HG02759 (cell line): ENCODE measurements around the gene NCF4.
A peak's percentile ranks its signal among the peaks of the same experiment; 100 is the strongest.

Experiments used
- ATAC-seq: cut with Tn5 transposase; IDR thresholded peaks from one replicate; pipeline ENCODE4 v1.9.1; 2021; ENCODE audit warnings: mild to moderate bottlenecking, moderate library complexity; ENCODE audit not compliant: unreplicated experiment

NCF4 gene

DNA sequence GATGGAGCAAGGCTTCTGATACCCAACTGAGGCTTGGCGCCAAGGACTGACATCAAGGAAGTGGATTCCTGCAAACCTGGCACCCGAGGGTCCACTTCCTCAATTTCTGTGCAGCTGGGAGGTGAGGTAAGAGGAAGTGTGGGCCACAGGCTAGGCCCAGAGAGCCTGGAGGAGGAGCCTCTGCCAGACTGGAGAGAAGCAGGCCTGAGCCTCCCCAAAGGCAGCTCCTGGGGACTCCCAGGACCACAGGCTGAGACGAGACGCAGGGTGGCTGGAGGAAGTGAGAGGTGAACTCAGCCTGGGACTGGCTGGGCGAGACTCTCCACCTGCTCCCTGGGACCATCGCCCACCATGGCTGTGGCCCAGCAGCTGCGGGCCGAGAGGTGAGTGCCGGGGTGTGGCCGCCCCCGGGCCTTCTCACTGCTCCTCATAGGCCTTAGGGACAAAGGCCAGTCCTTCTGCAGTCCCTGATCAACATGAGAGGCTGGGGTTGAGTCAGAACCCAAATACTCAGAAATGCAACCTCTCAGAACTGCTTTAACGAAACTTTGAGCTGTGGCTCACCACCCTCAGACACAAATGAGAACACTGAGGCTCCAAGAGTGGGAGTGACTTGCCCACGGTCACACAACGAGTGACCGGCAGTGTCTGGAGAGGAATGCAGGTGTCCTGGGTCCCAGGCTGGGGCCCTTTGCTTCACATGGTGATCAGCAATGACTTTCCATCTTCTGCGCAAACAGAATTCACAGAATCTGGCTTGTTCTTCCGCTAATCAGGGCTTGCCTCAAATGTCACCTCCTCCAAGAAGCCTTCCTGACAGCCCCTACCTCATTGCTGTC is at the start of gene NCF4:
Gene NCF4, plus strand, starts transcription at position 186 of the 839 bp plus-strand sequence. Its CDS starts 166 bp downstream, at position 352.
- peak; percentile 78 for ATAC-seq

- no peak for ATAC-seq
Measured at GRCh38 chr22:36811094-36811800, 49.6 kb upstream of the NCF4 start.

GRCh38 chr22:36814801-36815200 is 46.0 kb upstream of the NCF4 start:
- ATAC-seq, result no peak

DNA sequence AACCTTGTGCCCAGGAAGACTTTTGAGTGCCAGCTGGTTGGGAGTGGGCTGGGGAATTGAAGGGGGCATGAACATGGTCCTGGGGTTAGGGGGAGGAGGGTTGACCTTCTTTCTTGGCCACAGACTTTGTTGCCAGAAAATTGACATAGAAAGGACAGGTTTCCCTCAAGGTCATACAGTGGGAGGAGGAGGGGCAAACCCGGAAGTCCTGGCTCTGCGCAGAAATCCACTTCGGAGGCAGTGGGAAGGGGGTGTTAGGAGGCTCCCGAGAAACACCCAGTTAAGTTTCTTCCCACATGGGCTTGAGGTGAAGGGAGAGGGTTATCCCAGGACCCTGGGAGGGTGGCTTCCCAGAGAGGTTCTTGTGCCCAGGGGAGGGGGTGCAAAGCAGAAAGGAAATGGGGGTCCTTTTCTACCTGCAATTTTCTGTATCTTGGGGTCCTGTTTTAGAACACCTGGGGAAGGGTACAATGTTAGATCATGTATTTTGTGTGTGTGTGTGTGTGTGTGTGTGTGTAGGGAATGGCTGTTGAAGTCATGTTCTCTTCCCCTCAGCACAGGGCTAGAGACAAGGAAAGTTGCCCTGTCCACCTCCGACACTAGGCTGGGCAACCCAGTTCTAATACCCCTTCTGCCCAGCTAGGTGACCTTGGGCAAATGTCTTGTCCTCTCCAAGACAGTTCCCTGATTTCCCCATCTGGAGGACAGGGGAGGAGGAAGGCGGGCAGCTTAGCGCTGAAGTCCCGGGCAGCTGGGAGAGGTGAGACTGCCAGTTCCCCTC is 45.1 kb upstream of the NCF4 start:
- no peak for ATAC-seq

DNA sequence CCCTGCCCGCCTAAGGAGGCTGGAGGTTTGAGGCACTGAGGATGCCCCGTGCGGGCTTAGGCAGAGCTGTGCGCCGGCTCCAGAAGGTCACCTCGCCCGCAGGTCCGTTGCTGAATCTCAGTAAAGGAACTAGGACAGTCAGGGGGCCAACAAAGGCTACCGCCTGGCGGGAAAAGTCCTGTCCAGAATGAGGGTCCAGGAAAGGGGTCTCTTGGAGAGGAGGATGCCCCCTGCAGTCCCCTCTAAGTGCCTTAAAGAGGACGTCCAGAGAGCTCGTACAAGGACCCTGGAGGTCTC is 44.5 kb upstream of the NCF4 start:
- ATAC-seq, result no peak

DNA sequence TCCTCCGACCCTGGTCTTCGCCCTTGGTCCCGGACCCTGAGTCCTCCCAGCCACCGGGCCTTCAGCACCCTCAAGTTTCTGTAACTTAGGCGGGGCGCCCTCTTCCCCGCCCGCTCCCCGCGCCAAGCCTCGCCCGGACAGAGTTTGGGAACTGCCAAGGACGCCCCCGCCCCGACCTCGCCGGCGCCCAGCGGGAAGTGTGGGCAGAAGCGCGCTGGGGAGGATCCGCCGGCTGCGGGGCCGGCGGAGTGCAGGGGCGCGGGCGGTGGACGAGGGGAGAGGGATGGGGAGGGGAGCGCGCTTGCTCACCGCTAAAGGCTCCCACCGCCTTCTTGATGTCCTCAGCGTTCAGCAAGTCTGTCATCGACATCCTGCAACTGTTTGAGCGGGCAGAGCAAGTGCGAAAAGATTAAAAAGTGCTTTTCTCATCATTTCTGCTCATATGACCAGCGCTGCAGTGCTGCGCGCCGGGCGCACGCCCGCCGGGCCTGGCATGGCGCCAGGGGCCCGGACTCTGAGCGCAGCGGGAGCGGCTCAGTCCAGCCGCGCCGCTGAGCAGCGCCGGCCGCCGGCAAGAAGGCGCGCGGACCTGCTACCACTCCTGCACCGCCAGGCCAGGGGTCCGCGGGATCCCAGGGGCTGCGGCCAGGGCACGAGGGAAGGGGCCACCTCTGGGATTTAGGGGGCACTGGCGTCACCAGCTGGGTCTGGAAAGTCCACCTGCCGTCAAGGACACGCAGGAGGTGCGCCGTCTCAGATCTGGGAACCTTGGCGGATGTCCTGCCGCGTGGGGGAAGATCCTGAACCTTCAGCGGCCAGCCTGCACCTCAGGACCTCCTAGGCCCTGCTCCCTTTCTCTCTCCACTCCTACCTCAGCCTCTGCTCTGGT is 43.9 kb upstream of the NCF4 start, which contains the start of gene PVALB:
Gene PVALB, minus strand, starts transcription at position 400 of the 889 bp plus-strand sequence. Its CDS starts 30 bp downstream, at position 370.
- no peak for ATAC-seq

DNA sequence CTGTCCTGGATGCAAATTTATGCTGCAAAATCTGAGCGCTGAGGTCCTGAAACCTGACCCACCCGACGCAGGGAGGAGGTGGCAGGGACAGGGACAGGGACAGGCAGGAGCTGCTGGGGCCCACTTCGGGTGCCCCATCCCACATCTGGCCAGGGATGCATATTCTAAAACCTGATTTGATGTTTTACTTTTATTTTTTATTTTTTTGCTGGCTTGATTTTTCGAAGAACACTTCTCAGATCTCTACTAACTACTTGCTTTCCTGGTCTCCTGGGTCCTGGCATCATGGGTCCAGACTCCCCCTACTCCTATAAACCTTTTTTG is 43.3 kb upstream of the NCF4 start:
- no peak for ATAC-seq

GRCh38 chr22:36818010-36818642 is 42.7 kb upstream of the NCF4 start:
- no peak for ATAC-seq

DNA sequence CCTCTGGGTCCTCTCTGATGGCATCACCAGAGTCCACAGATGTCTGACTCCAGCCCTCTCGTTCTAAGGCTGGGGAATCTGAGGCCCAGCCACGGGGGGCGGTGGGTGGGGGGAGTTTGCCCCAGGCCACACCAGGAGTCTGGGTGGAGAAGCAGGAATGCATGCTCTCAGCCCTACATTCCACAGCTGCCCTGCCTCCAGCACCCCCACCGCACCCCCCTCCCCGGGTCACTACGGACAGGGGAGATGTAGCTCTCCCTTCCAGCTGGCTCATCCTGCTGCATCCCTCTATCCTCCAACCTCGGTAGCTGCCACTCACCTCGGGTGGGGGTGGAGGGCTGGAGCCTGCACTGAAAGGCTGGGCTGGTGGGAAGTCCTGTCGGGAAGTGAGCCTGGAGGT is 41.7 kb upstream of the NCF4 start:
- no peak for ATAC-seq

DNA sequence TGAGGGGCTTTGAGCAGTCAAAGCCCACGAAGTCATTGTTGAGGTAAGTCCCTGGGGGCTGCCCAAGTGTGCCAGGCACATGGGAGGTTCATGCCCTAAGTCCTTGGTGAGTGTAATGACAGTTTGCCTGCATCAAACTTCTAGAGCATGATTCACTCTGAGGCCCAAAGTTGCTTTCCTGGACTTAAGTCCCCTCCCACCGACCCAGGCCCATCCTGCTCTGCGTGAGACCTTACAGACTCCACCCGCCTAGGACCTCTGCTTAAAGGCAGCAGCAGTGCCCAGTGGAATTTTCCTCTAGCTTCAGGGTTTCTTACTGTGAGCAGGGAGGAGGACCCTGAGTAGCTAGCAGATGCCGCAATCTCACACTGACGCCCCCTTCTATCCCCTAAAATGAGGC is 38.2 kb upstream of the NCF4 start:
- ATAC-seq, result no peak

- no peak for ATAC-seq
Measured at GRCh38 chr22:36823186-36823839, 37.5 kb upstream of the NCF4 start.

GRCh38 chr22:36824655-36825054 is 36.2 kb upstream of the NCF4 start:
- no peak for ATAC-seq

- no peak for ATAC-seq
Measured at GRCh38 chr22:36826262-36826661, 34.5 kb upstream of the NCF4 start.

DNA sequence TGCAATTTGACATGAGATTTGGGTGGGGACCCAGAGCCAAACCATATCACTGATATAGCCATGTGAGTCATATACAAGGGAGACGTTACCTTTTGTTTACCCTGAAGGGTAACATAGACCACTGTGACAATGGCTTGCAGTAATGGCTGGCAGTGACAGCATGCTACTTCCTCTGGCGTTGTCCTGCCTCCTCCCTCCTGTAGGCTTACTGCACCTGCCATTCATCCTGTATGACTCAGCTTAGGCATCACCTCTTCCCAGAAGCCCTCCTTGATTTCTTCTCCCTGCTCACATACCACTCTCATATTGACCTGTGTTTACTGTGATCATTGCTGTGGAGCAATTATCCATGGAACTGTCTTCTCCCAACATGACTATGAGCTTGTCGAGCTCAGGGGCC is 32.0 kb upstream of the NCF4 start:
- no peak for ATAC-seq

DNA sequence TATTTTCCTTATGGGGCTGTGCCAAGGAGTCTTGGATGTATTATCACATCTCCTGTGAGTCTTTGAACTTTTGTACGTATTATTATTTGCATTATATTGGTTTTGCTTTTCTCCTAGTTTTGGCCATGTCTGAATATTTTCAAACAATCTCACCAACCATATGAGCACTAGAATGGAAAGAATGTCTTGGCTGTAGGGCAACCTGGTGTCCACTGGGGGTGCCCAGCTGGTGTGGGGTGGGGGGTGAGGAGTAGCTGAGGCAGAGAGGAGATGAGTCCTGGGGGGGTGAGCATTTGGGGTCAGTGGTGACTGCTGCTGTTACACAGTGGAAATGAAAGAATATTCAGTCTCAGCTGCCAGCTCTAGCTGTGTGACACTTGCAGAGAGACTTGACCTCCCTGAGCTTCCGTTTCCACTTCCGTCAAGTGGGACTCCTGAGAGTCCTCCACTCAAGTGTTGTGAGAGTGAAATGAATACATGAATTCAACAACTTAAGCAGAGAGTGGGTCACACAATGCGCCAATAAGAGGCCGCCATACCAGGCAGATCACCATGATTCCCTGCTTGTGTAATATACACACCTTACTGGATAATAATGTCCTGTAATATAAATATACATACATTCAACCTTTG is 31.3 kb upstream of the NCF4 start:
- ATAC-seq, result no peak

GRCh38 chr22:36830601-36831000 is 30.2 kb upstream of the NCF4 start:
- no peak for ATAC-seq

DNA sequence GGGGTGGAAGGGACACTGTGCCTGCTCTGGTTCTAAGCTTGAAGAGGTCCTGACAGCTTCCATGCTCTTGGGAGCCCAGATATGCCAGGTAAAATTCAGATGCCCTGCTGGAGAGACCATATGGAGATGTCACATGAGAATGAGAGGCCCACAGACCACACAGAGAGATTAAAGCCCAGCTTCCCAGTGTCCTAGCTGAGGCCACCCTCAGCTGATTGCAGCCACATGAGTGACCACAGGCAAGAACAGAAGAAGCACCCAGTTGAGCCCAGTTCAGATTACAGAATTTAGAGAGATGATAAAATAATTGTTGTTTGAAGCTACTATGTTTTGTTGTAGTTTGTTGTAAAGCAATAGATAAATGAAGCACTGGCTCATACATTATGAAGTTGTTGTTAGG is 29.6 kb upstream of the NCF4 start:
- no peak for ATAC-seq

DNA sequence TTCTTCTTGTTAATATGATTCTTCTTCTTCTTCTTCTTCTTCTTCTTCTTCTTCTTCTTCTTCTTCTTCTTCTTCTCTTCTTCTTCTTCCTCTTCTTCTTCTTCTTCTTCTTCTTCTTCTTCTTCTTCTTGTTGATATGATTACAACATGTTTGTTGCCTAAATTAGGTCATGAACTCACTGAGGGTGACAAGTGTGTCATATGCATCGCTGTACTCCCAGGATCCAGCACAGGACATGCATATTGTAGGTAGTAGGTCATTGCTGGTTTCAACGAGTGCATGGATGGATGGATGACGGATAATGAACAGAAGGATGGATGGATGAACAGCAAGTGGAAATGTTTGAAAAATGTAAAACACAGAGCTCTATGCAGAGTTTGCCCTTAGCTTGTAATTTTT is 29.1 kb upstream of the NCF4 start:
- ATAC-seq, result no peak

DNA sequence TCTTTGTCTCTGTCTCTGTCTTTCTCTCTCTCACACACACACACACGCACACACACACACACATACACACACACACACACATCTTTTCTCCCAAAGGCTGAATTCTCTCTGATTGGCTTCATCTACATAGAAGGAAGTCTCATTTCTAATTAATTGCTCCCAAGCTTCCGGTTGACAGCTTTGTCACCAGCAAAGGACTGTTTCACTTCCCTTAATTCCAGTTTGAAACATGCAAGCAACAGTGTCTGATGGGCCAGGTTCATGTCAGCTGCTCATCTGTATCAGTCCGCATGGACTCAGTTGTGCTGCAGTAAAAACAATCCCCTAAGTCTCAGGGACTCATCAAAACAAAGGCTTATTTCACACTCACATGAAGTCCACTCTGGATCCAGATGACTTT is 27.7 kb upstream of the NCF4 start:
- no peak for ATAC-seq
